Ishikawa (cell line): ENCODE data around the gene FBXW8.

Experiments used
- CEBPB ChIP-seq: IDR thresholded peaks from 2 replicates; pipeline ENCODE4 v1.6.1; 2012
- CREB1 ChIP-seq: IDR thresholded peaks from 2 replicates; pipeline ENCODE4 v1.6.1; 2012; ENCODE audit warnings: low read depth
- EGR1 ChIP-seq: IDR thresholded peaks from 2 replicates; pipeline ENCODE4 v1.6.1; 2012
- EP300 ChIP-seq: IDR thresholded peaks from 2 replicates; pipeline ENCODE4 v1.6.1; 2012; ENCODE audit warnings: borderline replicate concordance
- FOXM1 ChIP-seq: IDR thresholded peaks from 2 replicates; pipeline ENCODE4 v1.6.1; 2012; ENCODE audit warnings: low read depth, borderline replicate concordance
- NFIC ChIP-seq: IDR thresholded peaks from 2 replicates; pipeline ENCODE4 v1.6.1; 2012
- RAD21 ChIP-seq: IDR thresholded peaks from 2 replicates; pipeline ENCODE4 v1.6.1; 2012; ENCODE audit warnings: low read depth
- REST ChIP-seq: IDR thresholded peaks from 2 replicates; pipeline ENCODE4 v1.6.1; 2012; ENCODE audit warnings: low read depth, mild to moderate bottlenecking
- TAF1 ChIP-seq: IDR thresholded peaks from 2 replicates; pipeline ENCODE4 v1.6.1; 2012; ENCODE audit warnings: low read depth, mild to moderate bottlenecking
- TCF12 ChIP-seq: IDR thresholded peaks from 2 replicates; pipeline ENCODE4 v1.6.1; 2012; ENCODE audit warnings: low read depth
- TEAD4 ChIP-seq: IDR thresholded peaks from 2 replicates; pipeline ENCODE4 v1.6.1; 2012
- USF1 ChIP-seq: IDR thresholded peaks from 2 replicates; pipeline ENCODE4 v1.6.1; 2012
- YY1 ChIP-seq: IDR thresholded peaks from 2 replicates; pipeline ENCODE4 v1.6.1; 2012; ENCODE audit warnings: low read depth
- ZBTB7A ChIP-seq: IDR thresholded peaks from 2 replicates; pipeline ENCODE4 v1.6.1; 2012; ENCODE audit warnings: low read depth
- TF ChIP-seq, protein P1 (sequence below): IDR thresholded peaks from 2 replicates; pipeline ENCODE4 v1.6.1; 2012

FBXW8 gene

DNA sequence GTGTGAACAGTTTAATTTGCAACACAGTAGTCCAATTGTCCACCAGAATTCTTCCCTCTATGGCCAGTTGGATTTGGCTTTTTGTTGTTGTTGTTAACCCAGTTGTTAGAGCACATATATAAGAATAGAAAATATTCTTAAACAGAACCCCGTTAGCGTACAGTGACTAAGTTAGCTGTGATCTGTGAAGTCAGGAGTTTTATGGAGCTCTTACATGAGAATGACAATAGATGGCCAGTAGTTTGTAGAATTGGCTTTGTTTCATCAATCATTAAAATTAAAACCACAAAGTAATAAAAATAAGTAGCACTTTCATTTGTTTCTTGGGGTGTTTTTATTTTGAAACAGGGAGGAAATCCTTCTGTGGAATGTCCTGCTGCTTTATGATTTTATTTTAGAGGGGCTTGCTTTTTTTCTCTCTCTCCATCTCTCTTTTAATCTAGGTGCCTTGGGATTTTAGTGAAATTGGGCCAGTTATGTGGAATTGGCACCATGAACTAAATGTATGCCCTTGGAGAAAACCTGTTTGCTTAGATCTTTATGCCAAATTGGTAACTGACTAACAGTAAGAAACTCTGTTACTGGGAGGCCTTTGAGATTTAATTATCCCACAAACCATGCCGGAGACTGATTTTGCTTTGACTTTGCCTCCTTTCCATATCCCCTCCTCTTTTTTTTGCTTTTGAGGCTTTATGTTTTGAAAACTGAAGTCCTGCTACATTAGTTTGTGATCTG, 22.9 kb downstream of the FBXW8 start:
- TF ChIP-seq NFIC (no peak), RAD21 (no peak), TEAD4 (no peak), TAF1 (no peak), CEBPB (no peak), EGR1 (no peak), FOXM1 (no peak), REST (no peak), YY1 (no peak), USF1 (no peak), CREB1 (no peak), ZBTB7A (no peak), TCF12 (no peak), EP300 (no peak)
- TF ChIP-seq, protein P1, sequence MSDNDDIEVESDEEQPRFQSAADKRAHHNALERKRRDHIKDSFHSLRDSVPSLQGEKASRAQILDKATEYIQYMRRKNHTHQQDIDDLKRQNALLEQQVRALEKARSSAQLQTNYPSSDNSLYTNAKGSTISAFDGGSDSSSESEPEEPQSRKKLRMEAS = no peak

GRCh38 chr12:116934908-116935705, 24.4 kb downstream of the FBXW8 start:
- TF ChIP-seq RAD21 (no peak), TCF12 (no peak), FOXM1 (no peak), TEAD4 (no peak), EGR1 (no peak), NFIC (no peak), ZBTB7A (no peak), CREB1 (no peak), CEBPB (no peak)
- TF ChIP-seq, protein P1 = no peak

DNA sequence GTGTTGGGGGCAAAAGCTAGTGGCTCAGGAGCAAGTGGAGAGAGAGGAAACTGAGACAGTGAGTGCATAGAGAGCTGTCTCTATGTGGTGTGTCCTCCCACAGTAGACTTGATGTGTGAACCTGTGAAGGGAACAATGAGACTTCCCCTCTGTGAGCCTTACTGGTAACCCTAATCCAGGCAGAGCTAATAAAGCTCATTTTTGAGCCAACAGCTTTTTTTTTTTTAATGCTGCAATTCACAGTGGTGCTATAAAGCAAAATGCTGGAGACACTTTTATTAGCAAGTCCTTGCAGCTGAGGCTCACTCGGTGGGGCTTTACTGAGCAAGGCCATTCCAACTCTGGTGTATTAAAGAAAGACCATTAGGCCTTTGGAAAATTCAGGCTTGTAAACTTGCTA, 26.9 kb downstream of the FBXW8 start:
- TF ChIP-seq TAF1 (no peak), TCF12 (no peak), FOXM1 (no peak), NFIC (no peak), RAD21 (no peak), EP300 (no peak), CEBPB (no peak), YY1 (no peak), USF1 (no peak), ZBTB7A (no peak), TEAD4 (no peak), EGR1 (no peak), CREB1 (no peak), REST (no peak)
- TF ChIP-seq, protein P1 = no peak

DNA sequence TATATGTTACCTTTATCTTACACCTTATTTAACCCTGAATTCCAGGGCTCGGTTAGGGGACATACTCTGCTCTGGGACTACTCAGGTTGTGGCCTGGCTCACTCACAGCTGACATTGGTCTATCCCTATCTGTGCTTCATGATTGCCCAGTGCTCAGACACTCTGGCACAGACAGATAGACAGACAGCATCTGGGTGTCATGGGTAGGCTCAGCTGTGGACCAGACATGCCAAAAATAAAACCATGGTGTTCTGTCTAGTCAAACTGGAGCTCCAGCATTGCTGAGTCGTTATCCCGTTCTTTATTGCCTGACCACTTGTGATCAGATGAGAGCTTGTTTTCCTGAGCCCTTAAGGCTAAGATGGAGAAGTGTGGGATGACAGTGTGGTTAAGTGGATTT, 29.0 kb downstream of the FBXW8 start:
- no peak for TF ChIP-seq FOXM1
- no peak for TF ChIP-seq CREB1
- TF ChIP-seq RAD21 = no peak
- TF ChIP-seq USF1 = no peak
- no peak for TF ChIP-seq REST
- no peak for TF ChIP-seq YY1
- TF ChIP-seq ZBTB7A = no peak
- TF ChIP-seq, protein P1 = no peak
- TF ChIP-seq CEBPB = no peak
- no peak for TF ChIP-seq TEAD4
- no peak for TF ChIP-seq EP300
- no peak for TF ChIP-seq NFIC
- TF ChIP-seq TAF1 = no peak
- TF ChIP-seq TCF12 = no peak
